ENCODE measurements around the gene SDF4.

DNA sequence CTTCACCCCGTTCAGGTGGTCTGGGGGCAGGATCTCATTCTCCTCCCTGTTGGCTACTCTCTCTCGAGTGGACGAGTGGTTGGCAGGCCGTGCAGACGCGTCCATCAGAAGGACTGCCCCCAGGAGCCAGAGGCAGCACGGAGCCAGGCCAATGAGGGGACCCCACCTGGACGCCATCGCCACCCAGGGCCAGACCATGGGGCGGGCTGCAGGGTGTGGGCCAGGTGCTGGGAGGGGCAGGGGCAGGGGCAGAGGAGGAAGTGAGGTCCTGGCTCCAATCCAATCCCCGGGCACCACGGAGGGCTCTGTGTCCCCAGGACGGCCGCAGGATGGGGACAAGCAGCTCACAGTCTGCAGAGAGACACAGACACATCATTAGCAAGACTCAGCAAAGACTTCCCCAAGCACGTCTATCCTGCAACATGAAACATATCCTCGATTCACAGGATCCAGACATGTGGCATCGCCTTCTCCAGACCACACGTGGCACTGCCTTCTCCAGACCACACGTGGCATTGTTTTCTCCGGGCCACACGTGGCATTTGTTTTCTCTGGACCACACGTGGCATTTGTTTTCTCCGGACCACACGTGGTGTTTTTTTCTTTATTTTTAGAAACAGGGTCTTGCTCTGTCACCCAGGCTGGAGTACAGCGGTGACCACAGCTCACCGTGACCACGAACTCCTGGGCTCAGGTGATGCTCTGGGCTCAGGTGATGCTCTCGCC is 3.0 kb downstream of the SDF4 start:
- TF ChIP-seq, protein P1, sequence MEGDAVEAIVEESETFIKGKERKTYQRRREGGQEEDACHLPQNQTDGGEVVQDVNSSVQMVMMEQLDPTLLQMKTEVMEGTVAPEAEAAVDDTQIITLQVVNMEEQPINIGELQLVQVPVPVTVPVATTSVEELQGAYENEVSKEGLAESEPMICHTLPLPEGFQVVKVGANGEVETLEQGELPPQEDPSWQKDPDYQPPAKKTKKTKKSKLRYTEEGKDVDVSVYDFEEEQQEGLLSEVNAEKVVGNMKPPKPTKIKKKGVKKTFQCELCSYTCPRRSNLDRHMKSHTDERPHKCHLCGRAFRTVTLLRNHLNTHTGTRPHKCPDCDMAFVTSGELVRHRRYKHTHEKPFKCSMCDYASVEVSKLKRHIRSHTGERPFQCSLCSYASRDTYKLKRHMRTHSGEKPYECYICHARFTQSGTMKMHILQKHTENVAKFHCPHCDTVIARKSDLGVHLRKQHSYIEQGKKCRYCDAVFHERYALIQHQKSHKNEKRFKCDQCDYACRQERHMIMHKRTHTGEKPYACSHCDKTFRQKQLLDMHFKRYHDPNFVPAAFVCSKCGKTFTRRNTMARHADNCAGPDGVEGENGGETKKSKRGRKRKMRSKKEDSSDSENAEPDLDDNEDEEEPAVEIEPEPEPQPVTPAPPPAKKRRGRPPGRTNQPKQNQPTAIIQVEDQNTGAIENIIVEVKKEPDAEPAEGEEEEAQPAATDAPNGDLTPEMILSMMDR (IDR thresholded peaks at IDR 0.05) = no peak
- TF ChIP-seq POLR2A (IDR thresholded peaks at IDR 0.05) = no peak
- TF ChIP-seq EP300 (IDR thresholded peaks at IDR 0.05) = no peak
- no peak for TF ChIP-seq POLR2AphosphoS5 (IDR thresholded peaks at IDR 0.05)

Data from suprapubic skin (tissue), 4 donors.